Hepatocyte (in vitro differentiated cells): ENCODE results near the gene CLEC4F.

ENCODE experiments used
- EZH2phosphoT487 ChIP-seq: fragments of 200-600 bp; sonication (generic); IDR thresholded peaks from one replicate; pipeline ENCODE4 v1.6.1; 2018; ENCODE audit warnings: antibody characterized with exemption, mild to moderate bottlenecking, low read depth, moderate library complexity; ENCODE audit not compliant: unreplicated experiment, severe bottlenecking
- TF ChIP-seq, protein P1 (sequence below): fragments of 200-600 bp; sonication (generic); IDR thresholded peaks from 2 replicates; pipeline ENCODE4 v1.5.1; 2016; ENCODE audit warnings: antibody characterized with exemption, mild to moderate bottlenecking; ENCODE audit not compliant: poor library complexity

DNA sequence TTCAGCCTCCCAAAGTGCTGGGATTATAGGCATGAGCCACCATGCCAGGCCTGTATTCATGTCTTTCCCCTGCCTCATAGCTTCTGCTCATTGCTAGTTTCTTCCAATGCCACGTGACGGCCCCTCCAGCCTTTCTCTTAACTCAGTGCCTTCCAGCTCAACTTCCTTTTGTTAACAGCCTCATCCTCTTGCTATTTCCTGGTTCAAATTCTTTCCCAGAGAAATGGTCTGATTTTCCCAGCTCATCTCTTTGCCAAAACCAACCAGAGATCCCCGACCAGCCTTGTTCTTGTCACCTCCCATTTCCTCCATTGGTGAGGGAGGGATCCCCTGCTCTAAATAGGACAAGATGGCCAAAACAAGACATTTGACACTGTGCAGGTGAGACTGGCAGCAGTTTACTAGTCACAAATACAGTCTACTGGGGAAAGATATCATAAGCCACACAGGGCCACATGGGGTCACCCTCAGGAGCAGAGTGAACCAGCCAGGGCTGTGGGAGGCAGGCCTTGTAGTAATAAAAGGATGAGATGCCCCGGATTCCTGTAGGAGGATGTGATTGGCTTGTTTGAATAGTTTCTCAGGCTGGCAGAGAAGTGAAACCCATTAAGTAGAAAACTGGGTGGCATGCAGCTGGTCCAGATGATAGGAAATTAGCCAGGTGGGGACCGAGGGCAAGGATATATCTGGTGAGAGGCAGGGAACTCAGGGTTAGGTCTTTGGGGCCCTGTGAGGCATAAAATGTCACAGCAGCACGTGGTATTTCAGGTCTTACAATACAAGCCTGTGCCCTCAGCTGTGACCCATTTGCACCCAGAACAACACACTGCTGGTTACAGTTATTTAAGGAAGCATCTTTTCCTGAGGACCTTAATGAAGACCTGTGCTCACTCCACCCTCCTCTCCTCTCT lies 8.8 kb upstream of the CLEC4F start:
- no peak for TF ChIP-seq EZH2phosphoT487
- TF ChIP-seq, protein P1, sequence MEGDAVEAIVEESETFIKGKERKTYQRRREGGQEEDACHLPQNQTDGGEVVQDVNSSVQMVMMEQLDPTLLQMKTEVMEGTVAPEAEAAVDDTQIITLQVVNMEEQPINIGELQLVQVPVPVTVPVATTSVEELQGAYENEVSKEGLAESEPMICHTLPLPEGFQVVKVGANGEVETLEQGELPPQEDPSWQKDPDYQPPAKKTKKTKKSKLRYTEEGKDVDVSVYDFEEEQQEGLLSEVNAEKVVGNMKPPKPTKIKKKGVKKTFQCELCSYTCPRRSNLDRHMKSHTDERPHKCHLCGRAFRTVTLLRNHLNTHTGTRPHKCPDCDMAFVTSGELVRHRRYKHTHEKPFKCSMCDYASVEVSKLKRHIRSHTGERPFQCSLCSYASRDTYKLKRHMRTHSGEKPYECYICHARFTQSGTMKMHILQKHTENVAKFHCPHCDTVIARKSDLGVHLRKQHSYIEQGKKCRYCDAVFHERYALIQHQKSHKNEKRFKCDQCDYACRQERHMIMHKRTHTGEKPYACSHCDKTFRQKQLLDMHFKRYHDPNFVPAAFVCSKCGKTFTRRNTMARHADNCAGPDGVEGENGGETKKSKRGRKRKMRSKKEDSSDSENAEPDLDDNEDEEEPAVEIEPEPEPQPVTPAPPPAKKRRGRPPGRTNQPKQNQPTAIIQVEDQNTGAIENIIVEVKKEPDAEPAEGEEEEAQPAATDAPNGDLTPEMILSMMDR: no peak
